ENCODE measurements around the gene SMCO2.

DNA sequence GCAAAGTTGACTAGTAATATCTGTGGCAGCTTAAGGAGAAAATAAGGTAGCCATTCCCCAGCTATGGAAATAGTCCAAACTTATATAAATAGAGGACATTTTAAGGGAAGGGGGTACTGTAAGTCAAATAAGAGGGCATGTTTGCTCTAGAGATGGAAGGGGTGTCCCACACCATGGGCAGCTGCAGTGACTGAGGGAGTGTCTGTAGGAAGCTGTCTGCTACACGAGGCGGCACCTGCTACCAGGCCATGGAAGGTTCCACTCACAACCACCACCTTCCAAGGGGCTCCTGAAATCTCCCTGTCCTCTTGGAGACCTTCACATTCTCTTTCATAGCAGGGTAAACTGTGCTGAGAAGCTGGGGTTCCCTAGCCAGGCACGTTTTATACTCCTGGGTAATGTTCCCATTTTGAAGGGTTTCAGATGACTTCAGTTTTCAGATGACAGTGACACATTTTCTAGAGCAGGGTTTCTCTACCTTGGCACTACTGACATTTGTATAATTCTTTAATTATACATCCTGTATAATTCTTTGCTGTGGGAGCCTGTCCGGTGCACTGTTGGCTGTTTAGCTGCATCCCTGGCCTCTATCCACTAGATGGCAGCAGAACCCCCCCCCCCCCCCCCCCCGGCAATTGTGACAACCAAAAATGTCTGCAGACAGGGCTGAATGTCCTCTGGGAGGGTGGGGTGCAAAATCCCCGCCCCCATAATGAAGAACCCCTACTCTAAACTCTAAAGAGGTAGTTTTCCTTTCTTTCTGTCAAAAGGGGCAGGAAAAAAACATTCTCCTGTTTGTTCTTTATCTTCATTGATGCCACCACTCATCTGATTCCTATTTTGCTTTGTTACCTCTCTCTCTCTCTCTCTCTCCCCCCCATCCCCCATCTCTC, 11.6 kb upstream of the SMCO2 start:
- TF ChIP-seq SP1 (IDR thresholded peaks at IDR 0.05; ENCODE audit: low read depth, low read length) (no peak), MTA3 (IDR thresholded peaks at IDR 0.05; ENCODE audit: borderline replicate concordance, low read length) (no peak)
- TF ChIP-seq, protein P1, sequence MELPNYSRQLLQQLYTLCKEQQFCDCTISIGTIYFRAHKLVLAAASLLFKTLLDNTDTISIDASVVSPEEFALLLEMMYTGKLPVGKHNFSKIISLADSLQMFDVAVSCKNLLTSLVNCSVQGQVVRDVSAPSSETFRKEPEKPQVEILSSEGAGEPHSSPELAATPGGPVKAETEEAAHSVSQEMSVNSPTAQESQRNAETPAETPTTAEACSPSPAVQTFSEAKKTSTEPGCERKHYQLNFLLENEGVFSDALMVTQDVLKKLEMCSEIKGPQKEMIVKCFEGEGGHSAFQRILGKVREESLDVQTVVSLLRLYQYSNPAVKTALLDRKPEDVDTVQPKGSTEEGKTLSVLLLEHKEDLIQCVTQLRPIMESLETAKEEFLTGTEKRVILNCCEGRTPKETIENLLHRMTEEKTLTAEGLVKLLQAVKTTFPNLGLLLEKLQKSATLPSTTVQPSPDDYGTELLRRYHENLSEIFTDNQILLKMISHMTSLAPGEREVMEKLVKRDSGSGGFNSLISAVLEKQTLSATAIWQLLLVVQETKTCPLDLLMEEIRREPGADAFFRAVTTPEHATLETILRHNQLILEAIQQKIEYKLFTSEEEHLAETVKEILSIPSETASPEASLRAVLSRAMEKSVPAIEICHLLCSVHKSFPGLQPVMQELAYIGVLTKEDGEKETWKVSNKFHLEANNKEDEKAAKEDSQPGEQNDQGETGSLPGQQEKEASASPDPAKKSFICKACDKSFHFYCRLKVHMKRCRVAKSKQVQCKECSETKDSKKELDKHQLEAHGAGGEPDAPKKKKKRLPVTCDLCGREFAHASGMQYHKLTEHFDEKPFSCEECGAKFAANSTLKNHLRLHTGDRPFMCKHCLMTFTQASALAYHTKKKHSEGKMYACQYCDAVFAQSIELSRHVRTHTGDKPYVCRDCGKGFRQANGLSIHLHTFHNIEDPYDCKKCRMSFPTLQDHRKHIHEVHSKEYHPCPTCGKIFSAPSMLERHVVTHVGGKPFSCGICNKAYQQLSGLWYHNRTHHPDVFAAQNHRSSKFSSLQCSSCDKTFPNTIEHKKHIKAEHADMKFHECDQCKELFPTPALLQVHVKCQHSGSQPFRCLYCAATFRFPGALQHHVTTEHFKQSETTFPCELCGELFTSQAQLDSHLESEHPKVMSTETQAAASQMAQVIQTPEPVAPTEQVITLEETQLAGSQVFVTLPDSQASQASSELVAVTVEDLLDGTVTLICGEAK (IDR thresholded peaks at IDR 0.05; ENCODE audit: borderline replicate concordance) = no peak

Measured in GM12878 (cell line).